GM23248 (cell line): ENCODE measurements around the gene CBL.

Experiments used
- EZH2 ChIP-seq: fragments of 200-600 bp; sonication (generic); IDR thresholded peaks from 2 replicates; pipeline ENCODE4 v1.6.1; 2018; ENCODE audit warnings: antibody characterized with exemption, mild to moderate bottlenecking; ENCODE audit not compliant: insufficient read depth, poor library complexity, severe bottlenecking
- EZH2phosphoT487 ChIP-seq: fragments of 200-600 bp; sonication (generic); IDR thresholded peaks from 2 replicates; pipeline ENCODE4 v1.6.1; 2018; ENCODE audit warnings: antibody characterized with exemption, moderate library complexity, mild to moderate bottlenecking, low read depth; ENCODE audit not compliant: insufficient read depth

GRCh38 chr11:119249671-119250010 is 43.5 kb downstream of the CBL start:
- no peak for TF ChIP-seq EZH2
- TF ChIP-seq EZH2phosphoT487: no peak
